Measurements from ENCODE around the gene DLG2. TPM values are rescaled to one million over a fixed set of nuclear protein-coding genes. Genes with fewer than 3 reads are reported as not detected.

DLG2 gene
- total and polyA plus RNA-seq, 9 of the 15 experiments (the other 6 are each of a cell fraction or from before 2014, with no cell fraction given) = 0.52 to 1.6 (median 0.95) TPM

GRCh38 chr11:84804041-84804440 lies 823.1 kb downstream of the DLG2 start:
- no peaks in the 10 kb centered on the region for H3K9me1 ChIP-seq (ENCODE audit: control insufficient read depth, insufficient read depth, low read length)
- intact Hi-C loops (cut with micrococcal nuclease) = no loop called here
- DNase-seq (ENCODE audit: extremely low read depth in 1 of 4, low spot score in 3 of 4) (no peak), FAIRE-seq (no peak), ATAC-seq (no peak)
- no peaks in the 10 kb centered on the region for H3K36me3 ChIP-seq (ENCODE audit: control insufficient read depth, insufficient read depth, low read length)
- ChIA-PET POLR2A (no interaction called here), CTCF (ENCODE audit: low intra/inter-chr PET ratio) (no interaction called here)
- no peak overlapping the region for H3K4me3 ChIP-seq
- in situ Hi-C loops (cut with MboI) = no loop called here
- no peaks in the 10 kb centered on the region for H4K20me1 ChIP-seq (replicated peaks; ENCODE audit: control insufficient read depth, insufficient read depth, low read length)
- H2AFZ ChIP-seq (ENCODE audit: low read depth, low read length) = no peak overlapping the region
- H3K79me2 ChIP-seq (ENCODE audit: control insufficient read depth, insufficient read depth, low read length) = no peaks in the 10 kb centered on the region
- no peaks in the 10 kb centered on the region for H3K27me3 ChIP-seq (ENCODE audit: control insufficient read depth in 2 of 2, insufficient read depth in 2 of 2, low read length in 2 of 2)
- no peak overlapping the region for H3K9ac ChIP-seq (ENCODE audit: insufficient read depth in 1 of 2, low read depth in 2 of 2, low read length in 2 of 2)
- H3K9me3 ChIP-seq (replicated peaks; ENCODE audit: control insufficient read depth, insufficient read depth, low read depth, low read length) = no peaks in the 10 kb centered on the region
- WGBS (ENCODE audit: insufficient coverage, low coverage, missing lambda C conversion rate) = 0% methylated on average over 1 of the region's 1 CpG
- H3K4me2 ChIP-seq (ENCODE audit: insufficient read depth, low read length) = no peak overlapping the region
- no peaks in the 10 kb centered on the region for H3K4me1 ChIP-seq (replicated peaks in 1 of 2; ENCODE audit: control insufficient read depth in 2 of 2, insufficient read depth in 2 of 2, low read length in 2 of 2)
- BruUV-seq (replicated peaks) = no TSS peak
- H3K27ac ChIP-seq (ENCODE audit: extremely low read depth, low read depth, low read length) = no peak overlapping the region
- TF ChIP-seq MXI1 (IDR thresholded peaks at IDR 0.05; ENCODE audit: low read depth, low read length) (no peak), THAP12 (CRISPR knock-in tag; IDR thresholded peaks at IDR 0.05) (no peak), ETS2 (tag; IDR thresholded peaks at IDR 0.05; ENCODE audit: borderline replicate concordance, poor library complexity, severe bottlenecking) (no peak), ZBTB8A (IDR thresholded peaks at IDR 0.05; ENCODE audit: partially characterized antibody) (no peak), HDAC1 (IDR thresholded peaks at IDR 0.05) (no peak), ZNF316 (IDR thresholded peaks at IDR 0.05) (no peak), MYBL2 (IDR thresholded peaks at IDR 0.05; ENCODE audit: low read depth) (no peak), MYBL2 (CRISPR knock-in tag; IDR thresholded peaks at IDR 0.05; ENCODE audit: borderline replicate concordance) (no peak), MYC (IDR thresholded peaks at IDR 0.05; ENCODE audit: low read depth, low read length) (no peak), MYC (CRISPR knock-in tag; IDR thresholded peaks at IDR 0.05; ENCODE audit: borderline replicate concordance, low read depth) (no peak), L3MBTL2 (IDR thresholded peaks at IDR 0.05) (no peak), IRF1 (CRISPR knock-in tag; IDR thresholded peaks at IDR 0.05; ENCODE audit: borderline replicate concordance) (no peak), NUFIP1 (IDR thresholded peaks at IDR 0.05; ENCODE audit: partially characterized antibody) (no peak), KLF6 (CRISPR knock-in tag; IDR thresholded peaks at IDR 0.05; ENCODE audit: borderline replicate concordance) (no peak), MBD2 (IDR thresholded peaks at IDR 0.05; ENCODE audit: borderline replicate concordance, low read depth) (no peak), MEF2D (tag; conservative IDR thresholded peaks at IDR 0.05; ENCODE audit: low read depth) (no peak), ZNF507 (tag; conservative IDR thresholded peaks at IDR 0.05) (no peak)
- TF ChIP-seq, protein P1, sequence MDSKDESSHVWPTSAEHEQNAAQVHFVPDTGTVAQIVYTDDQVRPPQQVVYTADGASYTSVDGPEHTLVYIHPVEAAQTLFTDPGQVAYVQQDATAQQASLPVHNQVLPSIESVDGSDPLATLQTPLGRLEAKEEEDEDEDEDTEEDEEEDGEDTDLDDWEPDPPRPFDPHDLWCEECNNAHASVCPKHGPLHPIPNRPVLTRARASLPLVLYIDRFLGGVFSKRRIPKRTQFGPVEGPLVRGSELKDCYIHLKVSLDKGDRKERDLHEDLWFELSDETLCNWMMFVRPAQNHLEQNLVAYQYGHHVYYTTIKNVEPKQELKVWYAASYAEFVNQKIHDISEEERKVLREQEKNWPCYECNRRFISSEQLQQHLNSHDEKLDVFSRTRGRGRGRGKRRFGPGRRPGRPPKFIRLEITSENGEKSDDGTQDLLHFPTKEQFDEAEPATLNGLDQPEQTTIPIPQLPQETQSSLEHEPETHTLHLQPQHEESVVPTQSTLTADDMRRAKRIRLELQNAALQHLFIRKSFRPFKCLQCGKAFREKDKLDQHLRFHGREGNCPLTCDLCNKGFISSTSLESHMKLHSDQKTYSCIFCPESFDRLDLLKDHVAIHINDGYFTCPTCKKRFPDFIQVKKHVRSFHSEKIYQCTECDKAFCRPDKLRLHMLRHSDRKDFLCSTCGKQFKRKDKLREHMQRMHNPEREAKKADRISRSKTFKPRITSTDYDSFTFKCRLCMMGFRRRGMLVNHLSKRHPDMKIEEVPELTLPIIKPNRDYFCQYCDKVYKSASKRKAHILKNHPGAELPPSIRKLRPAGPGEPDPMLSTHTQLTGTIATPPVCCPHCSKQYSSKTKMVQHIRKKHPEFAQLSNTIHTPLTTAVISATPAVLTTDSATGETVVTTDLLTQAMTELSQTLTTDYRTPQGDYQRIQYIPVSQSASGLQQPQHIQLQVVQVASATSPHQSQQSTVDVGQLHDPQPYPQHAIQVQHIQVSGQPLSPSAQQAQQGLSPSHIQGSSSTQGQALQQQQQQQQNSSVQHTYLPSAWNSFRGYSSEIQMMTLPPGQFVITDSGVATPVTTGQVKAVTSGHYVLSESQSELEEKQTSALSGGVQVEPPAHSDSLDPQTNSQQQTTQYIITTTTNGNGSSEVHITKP (IDR thresholded peaks at IDR 0.05; ENCODE audit: partially characterized antibody) = no peak

Data from K562 (cell line).